ENCODE data around the gene BRCA1. TPM values are rescaled to one million over a fixed set of nuclear protein-coding genes. Genes with fewer than 3 reads are reported as not detected.
A peak's percentile ranks its signal among the peaks of the same experiment; 100 is the strongest.

Gene BRCA1
- total RNA-seq (2022) (62.7 and 67.1 TPM in 2 replicates), Bru-seq, nascent RNA (percentile 81 among the genes with signal in this experiment), BruChase-seq, experiment 1, labeled RNA remaining after a 6-hour chase (percentile 78 among the genes with signal in this experiment), BruChase-seq, experiment 2, labeled RNA remaining after a 2-hour chase (percentile 82 among the genes with signal in this experiment)
- long read RNA-seq, full-length matches to known transcripts, result 2 of 55 reads
- long read RNA-seq, partial matches to known transcripts, result 7 of 55 reads
- long read RNA-seq, other reads (novel, unspliced or antisense), result 46 of 55 reads

DNA sequence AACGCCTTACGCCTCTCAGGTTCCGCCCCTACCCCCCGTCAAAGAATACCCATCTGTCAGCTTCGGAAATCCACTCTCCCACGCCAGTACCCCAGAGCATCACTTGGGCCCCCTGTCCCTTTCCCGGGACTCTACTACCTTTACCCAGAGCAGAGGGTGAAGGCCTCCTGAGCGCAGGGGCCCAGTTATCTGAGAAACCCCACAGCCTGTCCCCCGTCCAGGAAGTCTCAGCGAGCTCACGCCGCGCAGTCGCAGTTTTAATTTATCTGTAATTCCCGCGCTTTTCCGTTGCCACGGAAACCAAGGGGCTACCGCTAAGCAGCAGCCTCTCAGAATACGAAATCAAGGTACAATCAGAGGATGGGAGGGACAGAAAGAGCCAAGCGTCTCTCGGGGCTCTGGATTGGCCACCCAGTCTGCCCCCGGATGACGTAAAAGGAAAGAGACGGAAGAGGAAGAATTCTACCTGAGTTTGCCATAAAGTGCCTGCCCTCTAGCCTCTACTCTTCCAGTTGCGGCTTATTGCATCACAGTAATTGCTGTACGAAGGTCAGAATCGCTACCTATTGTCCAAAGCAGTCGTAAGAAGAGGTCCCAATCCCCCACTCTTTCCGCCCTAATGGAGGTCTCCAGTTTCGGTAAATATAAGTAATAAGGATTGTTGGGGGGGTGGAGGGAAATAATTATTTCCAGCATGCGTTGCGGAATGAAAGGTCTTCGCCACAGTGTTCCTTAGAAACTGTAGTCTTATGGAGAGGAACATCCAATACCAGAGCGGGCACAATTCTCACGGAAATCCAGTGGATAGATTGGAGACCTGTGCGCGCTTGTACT lies at the start of gene BRCA1:
TSS of gene BRCA1 (minus strand) at position 232 of the 834 bp plus-strand sequence. CDS start 1,268 bp downstream, outside the sequence.
- intact Hi-C loops (cut with micrococcal nuclease; ENCODE audit: unreplicated experiment), result no loop called here
- CTCF ChIA-PET, result interaction anchor here (0.6 to 1.2 kb wide), 8 partner anchors 10 to 1708 kb away, joined by 3 to 16 read pairs (median 6); partner anchors contain the start of genes NBR1 and RPL27
- H3K27ac Mint-ChIP-seq (ENCODE audit: unreplicated experiment), result peak within 1 kb of the TSS; percentile 99

DNA sequence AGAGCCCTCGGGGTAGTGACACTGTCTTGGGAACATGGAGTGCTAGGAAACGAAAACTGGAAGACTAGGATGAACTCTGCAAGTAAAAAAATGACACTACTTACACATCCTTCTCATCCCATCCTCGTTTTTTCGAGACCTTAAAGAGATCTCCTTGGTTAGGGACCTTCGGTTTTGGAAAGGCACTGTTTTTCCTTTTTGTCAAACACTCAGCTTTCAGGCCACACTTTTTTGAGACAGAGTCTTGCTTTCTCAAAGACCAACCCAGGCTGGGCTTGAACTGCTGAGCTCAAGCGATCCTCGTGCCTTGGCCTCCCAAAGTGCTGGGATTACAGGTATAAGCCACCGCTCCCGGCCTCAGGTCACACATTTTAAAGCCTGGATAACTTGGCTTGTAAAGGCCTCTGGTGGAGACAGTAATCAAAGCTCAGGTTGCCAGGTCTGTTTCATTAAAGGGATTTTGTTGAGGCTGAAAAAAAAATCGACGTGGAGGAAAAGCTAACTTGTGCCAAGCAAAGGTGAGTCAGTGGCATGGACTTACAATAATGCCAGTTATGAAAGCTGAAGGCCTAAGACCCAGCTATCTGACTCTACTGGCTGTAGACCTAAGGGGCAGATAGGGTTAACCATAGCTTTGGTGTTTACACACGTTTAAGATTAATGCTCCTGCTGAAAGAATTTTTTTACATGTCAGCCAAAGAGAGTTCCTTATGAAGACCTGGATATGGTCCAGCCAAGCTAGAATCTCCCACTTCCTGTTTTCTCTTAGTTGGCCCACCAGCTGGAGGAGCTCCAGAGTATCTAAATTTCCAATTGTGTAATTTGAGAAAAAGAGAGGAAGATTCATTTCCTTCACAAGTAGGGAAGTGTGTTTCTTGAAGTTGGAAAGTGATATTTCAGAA lies 46.7 kb upstream of the BRCA1 start:
- BruUV-seq (replicated peaks), result TSS peak; percentile 85
- Mint-ChIP-seq H3K27ac (ENCODE audit: unreplicated experiment) (no peak overlapping the region), H3K27me3 (ENCODE audit: unreplicated experiment) (no peaks in the 10 kb centered on the region), H3K9me3 (ENCODE audit: low read depth, unreplicated experiment) (no peaks in the 10 kb centered on the region), H3K36me3 (ENCODE audit: insufficient read depth, unreplicated experiment) (peaks cover 28% of the 10 kb centered on the region), H3K4me1 (ENCODE audit: low read depth, unreplicated experiment) (peaks cover 31% of the 10 kb centered on the region), H3K4me3 (ENCODE audit: low read depth, unreplicated experiment) (no peak overlapping the region)
- CTCF ChIA-PET, result interaction anchor here (0.6 to 1.8 kb wide), 12 partner anchors 27 to 636 kb away, joined by 3 to 15 read pairs (median 4); partner anchors contain the start of genes ARL4D, BRCA1, NAGLU and RPL27
- intact Hi-C loops (cut with micrococcal nuclease; ENCODE audit: unreplicated experiment), result loop anchor here (2.0 to 5.0 kb wide), 2 partner anchors 43 to 150 kb away; partner anchors contain the start of gene VAT1
- peak; percentile 73 for DNase-seq
- peak; percentile 42 for TF ChIP-seq CTCF (IDR thresholded peaks at IDR 0.05; ENCODE audit: unreplicated experiment)

More for the DNA sequence above, at the start of gene BRCA1:
- Mint-ChIP-seq H3K4me3 (ENCODE audit: low read depth, unreplicated experiment) (peak within 1 kb of the TSS; percentile 97), H3K4me1 (ENCODE audit: low read depth, unreplicated experiment) (peaks cover 51% of the 10 kb centered on the region), H3K36me3 (ENCODE audit: insufficient read depth, unreplicated experiment) (peaks cover 70% of the 10 kb centered on the region), H3K27me3 (ENCODE audit: unreplicated experiment) (no peaks in the 10 kb centered on the region), H3K9me3 (ENCODE audit: low read depth, unreplicated experiment) (no peaks in the 10 kb centered on the region)
- BruUV-seq (replicated peaks), result no TSS peak
- no peak for TF ChIP-seq CTCF (IDR thresholded peaks at IDR 0.05; ENCODE audit: unreplicated experiment)
- DNase-seq, result peak; percentile 98

GRCh38 chr17:43170766-43171585 lies 45.8 kb upstream of the BRCA1 start, which contains the start of gene NBR1:
Gene NBR1 (plus strand): TSS chr17:43171214. CDS start chr17:43175800, 4,586 bp downstream.
- Mint-ChIP-seq H3K9me3 (ENCODE audit: low read depth, unreplicated experiment) (no peaks in the 10 kb centered on the region), H3K27me3 (ENCODE audit: unreplicated experiment) (no peaks in the 10 kb centered on the region), H3K4me3 (ENCODE audit: low read depth, unreplicated experiment) (no peak within 1 kb of the TSS), H3K4me1 (ENCODE audit: low read depth, unreplicated experiment) (peaks cover 31% of the 10 kb centered on the region), H3K27ac (ENCODE audit: unreplicated experiment) (no peak within 1 kb of the TSS), H3K36me3 (ENCODE audit: insufficient read depth, unreplicated experiment) (peaks cover 19% of the 10 kb centered on the region)
- TF ChIP-seq CTCF (IDR thresholded peaks at IDR 0.05; ENCODE audit: unreplicated experiment), result no peak
- peak; percentile 97 for DNase-seq
- CTCF ChIA-PET, result interaction anchor here (1.0 to 1.8 kb wide), 5 partner anchors 42 to 173 kb away, joined by 4 to 15 read pairs (median 5); partner anchors contain the start of genes BRCA1 and RPL27
- intact Hi-C loops (cut with micrococcal nuclease; ENCODE audit: unreplicated experiment), result loop anchor here (2.0 to 5.0 kb wide), 2 partner anchors 42 to 149 kb away; partner anchors contain the start of gene VAT1
- no TSS peak for BruUV-seq (replicated peaks)
